ENCODE data around the gene DPF3. TPM values are rescaled to one million over a fixed set of nuclear protein-coding genes. Genes with fewer than 3 reads are reported as not detected.

The DPF3 gene
- total RNA-seq, 1 experiment from 2014 or later: 6.4 TPM

- peak; percentile 49 for DNase-seq (ENCODE audit: low read depth)
These were observed 246.9 kb downstream of the DPF3 start for GRCh38 chr14:72646861-72647528.

GRCh38 chr14:72645706-72646105 lies 248.2 kb downstream of the DPF3 start:
- no peak for DNase-seq (ENCODE audit: low read depth)

- DNase-seq (ENCODE audit: low read depth): no peak
These were observed 249.0 kb downstream of the DPF3 start for GRCh38 chr14:72644758-72645489.

GRCh38 chr14:72644038-72644437 lies 249.9 kb downstream of the DPF3 start:
- DNase-seq (ENCODE audit: low read depth): no peak

- peak; percentile 98 for DNase-seq (ENCODE audit: low read depth)
These were observed 250.5 kb downstream of the DPF3 start for GRCh38 chr14:72643317-72643801.

GRCh38 chr14:72640911-72641485 lies 252.9 kb downstream of the DPF3 start:
- no peak for DNase-seq (ENCODE audit: low read depth)

GRCh38 chr14:72638021-72638420 lies 255.9 kb downstream of the DPF3 start:
- peak; percentile 76 for DNase-seq (ENCODE audit: low read depth)

- DNase-seq (ENCODE audit: low read depth): no peak
These were observed 257.0 kb downstream of the DPF3 start for GRCh38 chr14:72636871-72637270.

GRCh38 chr14:72636094-72636493 lies 257.8 kb downstream of the DPF3 start:
- DNase-seq (ENCODE audit: low read depth): no peak

GRCh38 chr14:72634691-72635616 lies 258.9 kb downstream of the DPF3 start:
- DNase-seq (ENCODE audit: low read depth): no peak

- DNase-seq (ENCODE audit: low read depth): no peak
These were observed 260.4 kb downstream of the DPF3 start for GRCh38 chr14:72633551-72633950.

GRCh38 chr14:72632727-72633126 lies 261.2 kb downstream of the DPF3 start:
- DNase-seq (ENCODE audit: low read depth): no peak

GRCh38 chr14:72631401-72631800 lies 262.5 kb downstream of the DPF3 start:
- no peak for DNase-seq (ENCODE audit: low read depth)

- DNase-seq (ENCODE audit: low read depth): no peak
These were observed 263.5 kb downstream of the DPF3 start for GRCh38 chr14:72630374-72630773.

- DNase-seq (ENCODE audit: low read depth): no peak
These were observed 264.4 kb downstream of the DPF3 start for GRCh38 chr14:72629534-72629933.

GRCh38 chr14:72625689-72626088 lies 268.2 kb downstream of the DPF3 start:
- DNase-seq (ENCODE audit: low read depth): no peak

GRCh38 chr14:72621387-72622065 lies 272.4 kb downstream of the DPF3 start:
- DNase-seq (ENCODE audit: low read depth): no peak

- no peak for DNase-seq (ENCODE audit: low read depth)
These were observed 274.0 kb downstream of the DPF3 start for GRCh38 chr14:72619881-72620280.

GRCh38 chr14:72619111-72619571 lies 274.8 kb downstream of the DPF3 start:
- no peak for DNase-seq (ENCODE audit: low read depth)

GRCh38 chr14:72618424-72618823 lies 275.5 kb downstream of the DPF3 start:
- DNase-seq (ENCODE audit: low read depth): no peak

- DNase-seq (ENCODE audit: low read depth): no peak
These were observed 276.4 kb downstream of the DPF3 start for GRCh38 chr14:72617391-72618031.

Measured in Daoy (cell line).